Activated naive CD4-positive, alpha-beta T cell (primary cell): ENCODE measurements around the gene RIPK3.
A peak's percentile ranks its signal among the peaks of the same experiment; 100 is the strongest.

Source experiments
- DNase-seq, 4 experiments: peaks; one replicate each; lab custom pipeline; 2025; lab: John Stamatoyannopoulos, UW

The RIPK3 gene

DNA sequence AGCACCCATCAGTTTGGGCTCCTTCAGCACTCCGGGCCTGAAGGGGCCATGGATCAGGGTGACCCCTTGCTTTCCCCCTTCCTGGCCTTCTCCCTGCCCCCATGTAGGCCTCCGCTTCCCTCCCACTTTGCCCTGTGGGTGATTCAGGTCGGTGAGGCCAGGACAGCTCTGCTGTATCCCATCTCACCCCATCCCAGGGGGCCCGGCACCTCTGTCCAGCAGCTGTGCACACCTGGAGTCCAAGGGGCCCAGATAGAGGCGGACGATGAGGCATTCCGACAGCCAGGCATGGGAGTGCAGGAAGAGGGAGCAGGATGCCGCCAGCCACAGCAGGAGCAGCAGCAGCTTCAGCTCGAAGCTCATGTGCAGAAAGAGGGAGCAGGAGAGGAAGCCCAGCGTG, 17.1 kb downstream of the RIPK3 start:
- no peak for DNase-seq

DNA sequence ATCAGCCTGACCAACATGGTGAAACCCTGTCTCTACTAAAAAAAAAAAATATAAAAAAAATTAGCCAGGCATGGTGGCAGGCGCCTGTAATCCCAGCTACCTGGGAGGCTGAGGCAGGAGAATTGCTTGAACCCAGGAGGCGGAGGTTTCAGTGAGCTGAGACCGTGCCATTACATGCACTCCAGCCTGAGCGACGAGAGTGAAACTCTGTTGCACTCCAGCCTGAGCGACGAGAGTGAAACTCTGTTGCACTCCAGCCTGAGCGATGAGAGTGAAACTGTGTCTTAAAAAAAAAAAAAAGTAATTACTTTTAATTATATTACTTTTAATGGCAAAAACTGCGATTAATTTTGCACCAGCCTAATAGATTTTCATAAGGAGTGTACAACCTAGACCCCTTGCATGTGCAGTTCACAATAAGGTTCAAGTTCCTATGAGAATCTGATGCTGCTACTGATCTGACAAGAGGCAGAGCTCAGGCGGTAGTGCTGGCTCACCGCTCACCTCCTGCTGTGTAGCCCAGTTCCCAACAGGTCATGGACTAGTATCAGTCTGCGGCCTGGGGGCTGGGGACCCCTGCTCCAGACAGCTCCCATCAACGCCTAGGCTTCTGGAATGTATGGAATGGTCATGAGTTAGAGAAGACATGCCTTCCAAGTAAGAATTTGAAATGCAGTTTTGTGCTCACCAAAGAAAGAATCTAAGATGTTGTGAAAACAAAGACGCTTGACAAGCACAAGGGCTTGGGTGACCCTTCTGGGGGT, 18.4 kb downstream of the RIPK3 start:
- no peak for DNase-seq

GRCh38 chr14:24317141-24317928, 22.5 kb downstream of the RIPK3 start:
- DNase-seq = no peak

DNA sequence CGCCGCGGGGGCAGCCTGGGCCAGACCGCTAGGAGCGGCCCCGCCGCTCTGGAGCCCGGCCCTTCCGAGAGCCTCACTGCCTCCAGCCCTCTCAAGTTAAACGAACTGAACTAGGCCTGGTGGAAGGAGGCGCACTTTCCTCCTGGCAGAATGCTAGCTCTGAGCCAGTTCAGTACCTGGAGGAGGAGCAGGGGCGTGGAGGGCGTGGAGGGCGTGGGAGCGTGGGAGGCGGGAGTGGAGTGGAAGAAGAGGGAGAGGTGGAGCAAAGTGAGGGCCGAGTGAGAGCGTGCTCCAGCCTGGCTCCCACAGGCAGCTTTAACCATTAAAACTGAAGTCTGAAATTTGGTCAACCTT, 23.2 kb downstream of the RIPK3 start:
- DNase-seq = no peak

- DNase-seq = no peak
Measured at GRCh38 chr14:24315807-24316596, 23.8 kb downstream of the RIPK3 start.

DNA sequence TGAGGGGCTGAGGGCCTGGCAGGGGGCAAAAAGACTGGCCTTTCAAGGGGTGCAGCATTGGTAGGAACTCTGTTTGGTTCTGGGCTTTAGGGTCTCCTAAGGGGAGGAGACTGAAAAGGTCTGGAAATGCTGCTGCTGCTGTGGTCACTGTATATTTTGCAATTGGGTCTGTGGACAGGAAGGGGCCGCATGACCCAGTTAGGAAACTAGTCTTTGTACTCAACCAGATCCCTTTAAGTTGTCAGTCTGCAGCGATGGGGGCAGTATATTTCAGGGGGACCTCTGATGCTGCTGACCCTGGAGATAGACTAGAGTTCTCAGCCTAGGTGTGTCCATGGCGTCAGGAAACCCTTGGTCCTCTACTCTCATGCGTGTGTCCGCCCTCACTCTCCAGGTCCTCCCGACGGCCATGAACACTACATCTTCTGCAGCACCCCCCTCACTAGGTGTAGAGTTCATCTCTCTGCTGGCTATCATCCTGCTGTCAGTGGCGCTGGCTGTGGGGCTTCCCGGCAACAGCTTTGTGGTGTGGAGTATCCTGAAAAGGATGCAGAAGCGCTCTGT, 24.5 kb downstream of the RIPK3 start:
- no peak for DNase-seq

- DNase-seq = no peak
Measured at GRCh38 chr14:24314377-24315193, 25.2 kb downstream of the RIPK3 start.

- DNase-seq = no peak
Measured at GRCh38 chr14:24313913-24314312, 25.9 kb downstream of the RIPK3 start.

- DNase-seq = no peak
Measured at GRCh38 chr14:24312736-24313507, 26.9 kb downstream of the RIPK3 start.

DNA sequence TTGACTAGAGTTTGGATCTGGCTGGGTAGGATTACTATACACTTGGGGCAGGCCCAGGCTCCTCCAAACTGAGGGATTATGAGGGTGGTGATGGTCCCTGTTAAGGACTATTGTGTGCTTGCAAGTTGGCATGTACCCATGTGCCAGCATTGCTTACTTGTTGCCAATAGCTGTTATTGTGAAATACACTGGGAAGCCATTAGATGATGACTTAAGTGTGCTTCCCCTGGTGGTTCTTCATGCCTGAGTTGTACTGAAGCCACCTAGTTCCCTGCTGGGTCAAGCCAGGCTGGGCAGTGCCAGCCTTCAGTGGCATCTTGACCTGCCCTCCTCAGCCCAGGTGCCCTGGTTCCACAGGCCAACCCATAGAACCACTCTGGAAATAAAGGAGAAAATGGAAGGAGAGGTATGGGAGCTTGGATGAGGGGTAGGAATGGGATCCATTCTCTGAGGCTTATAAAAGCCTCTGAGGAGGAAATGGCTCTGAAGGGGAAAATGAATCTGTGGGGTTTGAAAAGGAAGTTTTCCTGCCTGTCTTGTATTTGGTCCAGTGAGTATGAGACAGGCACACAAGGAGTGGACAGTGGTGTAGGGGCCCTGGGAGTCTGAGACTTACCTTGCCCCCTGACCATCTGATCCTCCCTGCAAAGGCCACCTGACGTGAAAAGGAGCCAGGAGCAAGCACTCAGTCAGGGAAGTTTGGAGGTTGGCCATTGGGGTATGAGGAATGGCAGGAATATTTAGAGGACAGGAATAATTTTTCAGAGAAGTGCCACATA, 27.8 kb downstream of the RIPK3 start:
- DNase-seq = no peak

GRCh38 chr14:24310646-24311604, 28.9 kb downstream of the RIPK3 start, which contains the start of gene LTB4R:
LTB4R (plus strand) TSS chr14:24311502; CDS start chr14:24315652, 4,150 bp downstream.
- DNase-seq = peak in 3 of 4 experiments; percentile 29 to 66 (median 48)

GRCh38 chr14:24310265-24310645, 29.5 kb downstream of the RIPK3 start:
- DNase-seq = no peak

GRCh38 chr14:24309538-24310264, 30.1 kb downstream of the RIPK3 start, which contains the start of gene LTB4R2:
LTB4R2 (plus strand) TSS chr14:24310140; CDS start chr14:24310665, 525 bp downstream.
- no peak for DNase-seq

DNA sequence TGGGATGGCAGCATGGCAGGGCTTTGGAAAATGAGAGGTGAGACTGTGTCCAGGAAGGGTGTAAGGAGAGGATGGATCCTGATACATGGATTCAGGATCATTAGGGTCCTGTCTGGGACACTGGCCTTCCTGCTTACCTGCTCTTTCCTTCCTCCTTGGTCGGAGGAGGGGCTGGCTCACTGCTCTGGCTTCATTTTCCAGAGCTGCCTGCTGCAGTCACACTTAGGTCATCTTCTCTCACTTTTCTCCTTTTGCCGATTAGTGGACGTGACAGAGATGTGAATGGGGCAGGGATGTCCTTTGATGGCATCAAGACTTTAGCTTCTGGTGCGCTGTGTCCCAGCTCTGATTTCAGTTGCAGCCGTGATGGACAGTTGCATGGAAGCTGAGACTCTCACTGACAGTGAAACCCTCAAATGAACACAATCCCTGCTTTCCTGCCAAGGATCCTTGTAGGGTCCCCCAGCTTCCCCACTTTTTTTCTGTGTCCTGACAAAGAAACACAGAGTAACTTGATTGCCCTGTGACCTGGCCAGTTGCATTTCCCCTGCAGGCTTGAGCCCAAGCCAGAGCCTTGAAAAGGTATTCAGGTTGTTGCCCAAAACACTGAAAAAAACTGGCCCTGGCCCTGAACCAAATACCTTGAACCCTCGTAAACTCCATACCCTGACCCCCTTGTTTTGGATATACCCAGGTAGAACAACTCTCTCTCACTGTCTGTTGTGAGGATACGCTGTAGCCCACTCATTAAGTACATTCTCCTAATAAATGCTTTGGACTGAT, 31.3 kb downstream of the RIPK3 start:
- no peak for DNase-seq

GRCh38 chr14:24307575-24308341, 32.0 kb downstream of the RIPK3 start, which contains the start of gene CIDEB:
CIDEB (minus strand) TSS chr14:24307977; CDS start chr14:24307858, 119 bp downstream.
- peak in 3 of 4 experiments; percentile 12 to 38 (median 15) for DNase-seq

DNA sequence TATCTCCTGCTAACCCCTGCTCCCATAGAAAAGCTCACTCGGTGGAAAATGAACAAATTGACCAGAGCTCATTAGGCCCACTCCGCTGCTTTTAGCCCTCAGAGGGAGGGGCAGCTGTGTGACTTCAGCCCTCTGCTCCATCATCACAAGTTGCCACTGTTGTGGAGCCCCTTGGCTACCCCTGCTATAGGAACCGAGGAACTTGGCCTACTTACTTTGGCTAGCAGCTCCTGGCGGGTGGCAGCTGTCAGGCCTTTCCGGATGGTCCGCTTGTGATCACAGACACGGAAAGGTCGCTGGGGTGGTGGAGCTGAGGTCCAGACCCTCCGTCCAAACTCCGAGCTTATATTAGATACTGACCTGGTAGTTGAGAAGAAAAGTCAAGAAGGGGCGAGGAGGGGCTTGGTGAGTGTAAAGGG, 32.6 kb downstream of the RIPK3 start:
- DNase-seq = no peak
